ENCODE data around the gene LIN54. TPM values are rescaled to one million over a fixed set of nuclear protein-coding genes. Genes with fewer than 3 reads are reported as not detected.

LIN54 gene
- total RNA-seq, 6 donors from 2014 or later, result 4.2 to 11.7 (median 9.5) TPM

DNA sequence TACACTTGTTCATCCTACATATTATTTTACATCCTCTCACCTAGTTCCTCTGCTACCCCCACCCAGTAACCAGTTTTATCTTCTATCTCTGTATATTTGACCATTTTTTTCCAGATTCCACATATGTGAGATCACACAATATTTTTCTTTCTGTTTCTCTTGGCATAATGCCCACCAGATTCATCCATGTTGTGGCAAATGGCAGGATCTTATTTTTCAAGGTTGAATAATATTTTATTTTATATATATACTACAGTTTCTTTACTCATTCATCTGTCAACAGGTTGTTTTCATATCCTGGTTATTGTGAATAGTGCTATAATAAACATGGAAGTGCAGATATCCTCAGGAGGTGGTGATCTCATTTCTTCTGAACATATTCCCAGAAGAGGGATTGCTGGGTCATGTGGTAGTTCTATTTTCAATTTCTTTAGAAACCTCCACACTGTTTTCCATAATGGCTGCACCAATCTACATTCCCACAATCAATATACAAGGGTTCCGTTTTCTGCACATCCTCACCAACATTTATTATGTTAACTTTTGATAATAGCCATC, 61.9 kb downstream of the LIN54 start:
- no peaks in the 10 kb centered on the region for H3K4me1 ChIP-seq
- H3K4me3 ChIP-seq, result no peak overlapping the region
- TF ChIP-seq, protein P1, sequence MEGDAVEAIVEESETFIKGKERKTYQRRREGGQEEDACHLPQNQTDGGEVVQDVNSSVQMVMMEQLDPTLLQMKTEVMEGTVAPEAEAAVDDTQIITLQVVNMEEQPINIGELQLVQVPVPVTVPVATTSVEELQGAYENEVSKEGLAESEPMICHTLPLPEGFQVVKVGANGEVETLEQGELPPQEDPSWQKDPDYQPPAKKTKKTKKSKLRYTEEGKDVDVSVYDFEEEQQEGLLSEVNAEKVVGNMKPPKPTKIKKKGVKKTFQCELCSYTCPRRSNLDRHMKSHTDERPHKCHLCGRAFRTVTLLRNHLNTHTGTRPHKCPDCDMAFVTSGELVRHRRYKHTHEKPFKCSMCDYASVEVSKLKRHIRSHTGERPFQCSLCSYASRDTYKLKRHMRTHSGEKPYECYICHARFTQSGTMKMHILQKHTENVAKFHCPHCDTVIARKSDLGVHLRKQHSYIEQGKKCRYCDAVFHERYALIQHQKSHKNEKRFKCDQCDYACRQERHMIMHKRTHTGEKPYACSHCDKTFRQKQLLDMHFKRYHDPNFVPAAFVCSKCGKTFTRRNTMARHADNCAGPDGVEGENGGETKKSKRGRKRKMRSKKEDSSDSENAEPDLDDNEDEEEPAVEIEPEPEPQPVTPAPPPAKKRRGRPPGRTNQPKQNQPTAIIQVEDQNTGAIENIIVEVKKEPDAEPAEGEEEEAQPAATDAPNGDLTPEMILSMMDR (IDR thresholded peaks at IDR 0.05), result no peak
- H3K36me3 ChIP-seq, result no peaks in the 10 kb centered on the region
- no peaks in the 10 kb centered on the region for H3K9me3 ChIP-seq
- ATAC-seq (ENCODE audit: low FRiP score in 2 of 2) (no peak), DNase-seq (no peak)
- WGBS, 2 donors, result 88 to 91% methylated on average over 1 of the region's 1 CpG
- no peaks in the 10 kb centered on the region for H3K27me3 ChIP-seq
- H3K27ac ChIP-seq, result no peak overlapping the region

- Histone ChIP-seq H3K27ac (no peak overlapping the region), H3K27me3 (no peaks in the 10 kb centered on the region), H3K4me1 (no peaks in the 10 kb centered on the region), H3K36me3 (peaks cover 0 to 7% (median under 1%) of the 10 kb centered on the region in 4 donors), H3K4me3 (no peak overlapping the region), H3K9me3 (no peaks in the 10 kb centered on the region)
- TF ChIP-seq POLR2AphosphoS5 (IDR thresholded peaks at IDR 0.05) (no peak), EP300 (IDR thresholded peaks at IDR 0.05) (no peak), POLR2A (IDR thresholded peaks at IDR 0.05) (no peak)
- TF ChIP-seq, protein P1 (IDR thresholded peaks at IDR 0.05), result no peak
- no peak for DNase-seq
- ATAC-seq (ENCODE audit: low FRiP score in 2 of 2), result no peak
These were observed 63.1 kb downstream of the LIN54 start for GRCh38 chr4:82947498-82947897.

DNA sequence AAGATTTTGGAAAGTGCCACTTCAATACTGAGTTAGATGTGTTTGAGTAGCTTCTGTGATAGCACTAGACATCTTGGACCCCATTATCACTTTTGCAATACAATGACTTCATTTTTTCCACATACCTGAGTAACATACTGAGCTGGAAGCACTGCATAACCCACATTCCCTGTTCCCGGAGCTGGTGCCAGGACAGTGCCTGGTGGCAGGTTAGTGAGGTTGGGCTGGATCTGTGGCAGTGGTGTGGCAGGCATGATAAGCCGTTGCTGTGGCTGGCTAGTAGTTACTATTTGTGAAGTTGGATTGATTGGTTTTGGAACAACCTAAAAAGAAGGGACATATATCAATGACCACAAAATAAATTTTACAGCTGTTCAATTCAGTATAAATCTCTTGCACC, 71.2 kb downstream of the LIN54 start:
- H3K9me3 ChIP-seq, result no peaks in the 10 kb centered on the region
- H3K27ac ChIP-seq, result no peak overlapping the region
- ATAC-seq (ENCODE audit: low FRiP score in 2 of 2) (no peak), DNase-seq (no peak)
- H3K4me3 ChIP-seq, result no peak overlapping the region
- H3K27me3 ChIP-seq, result no peaks in the 10 kb centered on the region
- H3K4me1 ChIP-seq, result no peaks in the 10 kb centered on the region
- 85 to 90% methylated on average over 2 of the region's 2 CpGs for WGBS, 2 donors
- no peak for TF ChIP-seq POLR2AphosphoS5 (IDR thresholded peaks at IDR 0.05)
- no peak for TF ChIP-seq EP300 (IDR thresholded peaks at IDR 0.05)
- TF ChIP-seq POLR2A (IDR thresholded peaks at IDR 0.05), result no peak
- TF ChIP-seq, protein P1 (IDR thresholded peaks at IDR 0.05), result no peak
- H3K36me3 ChIP-seq, result peaks cover 15 to 65% (median 31%) of the 10 kb centered on the region in 4 donors

DNA sequence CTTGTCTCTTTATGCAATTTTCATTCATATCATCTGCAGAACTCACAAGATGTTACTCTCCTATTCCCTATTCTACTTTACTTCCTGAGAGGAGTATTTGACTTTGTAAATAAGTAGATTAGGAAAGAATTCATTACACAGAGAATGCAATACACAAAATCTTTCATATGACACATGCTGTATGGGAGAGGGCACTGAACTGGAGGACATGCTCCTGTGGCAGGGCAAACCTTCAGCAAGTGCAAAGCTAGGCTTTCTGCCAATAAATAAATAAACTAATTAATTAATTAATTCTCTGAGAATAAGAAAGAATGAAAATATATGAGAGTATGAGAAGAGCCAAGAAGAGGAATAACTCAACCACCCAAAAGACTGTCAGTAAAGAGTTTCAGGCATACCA, 76.2 kb downstream of the LIN54 start:
- Histone ChIP-seq H3K27me3 (no peaks in the 10 kb centered on the region), H3K4me3 (no peak overlapping the region), H3K9me3 (no peaks in the 10 kb centered on the region), H3K4me1 (no peaks in the 10 kb centered on the region), H3K27ac (no peak overlapping the region), H3K36me3 (peaks cover 15 to 63% (median 27%) of the 10 kb centered on the region in 4 donors)
- no peak for TF ChIP-seq POLR2A (IDR thresholded peaks at IDR 0.05)
- no peak for TF ChIP-seq POLR2AphosphoS5 (IDR thresholded peaks at IDR 0.05)
- TF ChIP-seq EP300 (IDR thresholded peaks at IDR 0.05), result no peak
- TF ChIP-seq, protein P1 (IDR thresholded peaks at IDR 0.05), result no peak
- no peak for ATAC-seq (ENCODE audit: low FRiP score in 2 of 2)
- DNase-seq, result no peak
